H1 (cell line): ENCODE measurements around the gene PCBP2.

ENCODE experiments used
- HDAC6 ChIP-seq: IDR thresholded peaks from one replicate; pipeline ENCODE4 v1.7.1; 2012; ENCODE audit warnings: low read depth, mild to moderate bottlenecking, inconsistent platforms, low read length, moderate library complexity
- KDM5A ChIP-seq: fragments of 200-600 bp; IDR thresholded peaks from 2 replicates; pipeline ENCODE4 v1.7.1; 2012; ENCODE audit warnings: mild to moderate bottlenecking, low read length, inconsistent platforms, mixed read lengths
- NANOG ChIP-seq: IDR thresholded peaks from 2 replicates; pipeline ENCODE4 v1.6.1; 2011; ENCODE audit warnings: low read length, low read depth, mild to moderate bottlenecking, inconsistent platforms; ENCODE audit not compliant: insufficient read depth, poor library complexity, severe bottlenecking
- POLR2A ChIP-seq, 2 experiments: IDR thresholded peaks; 1 replicate in 1 of 2; 2 replicates in 1 of 2; pipeline ENCODE4 v1.6.1; 2011; ENCODE audit warnings: low read depth in 2 of 2, low read length in 2 of 2, mild to moderate bottlenecking in 2 of 2; ENCODE audit errors: control extremely low read depth in 1 of 2
- POLR2AphosphoS5 ChIP-seq: IDR thresholded peaks from 2 replicates; pipeline ENCODE4 v1.6.1; 2011; ENCODE audit warnings: low read depth, low read length
- SP4 ChIP-seq: IDR thresholded peaks from 2 replicates; pipeline ENCODE4 v1.6.1; 2012; ENCODE audit warnings: low read length, inconsistent platforms
- SUZ12 ChIP-seq: fragments of 200-600 bp; sonication (generic); IDR thresholded peaks from 2 replicates; pipeline ENCODE4 v1.6.1; 2012; ENCODE audit warnings: mild to moderate bottlenecking, inconsistent platforms, low read length, moderate library complexity, mixed read lengths
- TF ChIP-seq, protein P1 (sequence below), 3 experiments: IDR thresholded peaks; 1 replicate in 2 of 3; 2 replicates in 1 of 3; pipeline versions ENCODE4 v1.5.1 to v1.6.1; 2011; ENCODE audit warnings: low read length in 3 of 3, mild to moderate bottlenecking in 3 of 3, inconsistent platforms in 2 of 3, low read depth in 1 of 3, moderate library complexity in 1 of 3; ENCODE audit not compliant: insufficient read depth in 1 of 3; ENCODE audit errors: control extremely low read depth in 1 of 3

DNA sequence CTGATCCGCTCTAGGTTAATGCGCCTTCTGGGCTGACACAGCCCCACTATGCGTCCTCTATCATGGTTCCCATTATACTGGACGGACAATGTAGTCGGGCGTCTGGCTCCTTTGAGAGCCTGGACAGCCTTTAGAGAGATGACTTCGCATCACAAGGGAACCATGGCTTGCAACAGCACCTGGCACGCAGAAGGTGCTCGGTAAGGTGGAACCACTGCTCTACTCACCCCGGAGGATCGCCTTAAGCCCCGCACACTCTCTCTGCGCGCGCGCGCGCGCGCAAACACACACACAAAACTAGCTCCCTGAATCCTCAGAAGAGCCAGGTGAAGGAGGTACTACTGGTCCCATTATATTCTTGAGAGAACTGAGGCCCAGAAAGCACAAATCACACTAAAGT, 40.3 kb downstream of the PCBP2 start:
- TF ChIP-seq KDM5A (no peak), NANOG (no peak), SUZ12 (no peak), HDAC6 (no peak), POLR2AphosphoS5 (no peak), SP4 (no peak), POLR2A (IDR thresholded peaks at IDR 0.05; ENCODE audit: control extremely low read depth in 1 of 2, low read depth in 2 of 2, low read length in 2 of 2) (no peak)
- TF ChIP-seq, protein P1, sequence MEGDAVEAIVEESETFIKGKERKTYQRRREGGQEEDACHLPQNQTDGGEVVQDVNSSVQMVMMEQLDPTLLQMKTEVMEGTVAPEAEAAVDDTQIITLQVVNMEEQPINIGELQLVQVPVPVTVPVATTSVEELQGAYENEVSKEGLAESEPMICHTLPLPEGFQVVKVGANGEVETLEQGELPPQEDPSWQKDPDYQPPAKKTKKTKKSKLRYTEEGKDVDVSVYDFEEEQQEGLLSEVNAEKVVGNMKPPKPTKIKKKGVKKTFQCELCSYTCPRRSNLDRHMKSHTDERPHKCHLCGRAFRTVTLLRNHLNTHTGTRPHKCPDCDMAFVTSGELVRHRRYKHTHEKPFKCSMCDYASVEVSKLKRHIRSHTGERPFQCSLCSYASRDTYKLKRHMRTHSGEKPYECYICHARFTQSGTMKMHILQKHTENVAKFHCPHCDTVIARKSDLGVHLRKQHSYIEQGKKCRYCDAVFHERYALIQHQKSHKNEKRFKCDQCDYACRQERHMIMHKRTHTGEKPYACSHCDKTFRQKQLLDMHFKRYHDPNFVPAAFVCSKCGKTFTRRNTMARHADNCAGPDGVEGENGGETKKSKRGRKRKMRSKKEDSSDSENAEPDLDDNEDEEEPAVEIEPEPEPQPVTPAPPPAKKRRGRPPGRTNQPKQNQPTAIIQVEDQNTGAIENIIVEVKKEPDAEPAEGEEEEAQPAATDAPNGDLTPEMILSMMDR (IDR thresholded peaks at IDR 0.05; ENCODE audit: control extremely low read depth in 1 of 3, insufficient read depth in 1 of 3, low read depth in 1 of 3, low read length in 3 of 3) = no peak
